HCT116 (cell line): Measurements from ENCODE around the gene TRIP10. TPM values are rescaled to one million over a fixed set of nuclear protein-coding genes. Genes with fewer than 3 reads are reported as not detected.

ENCODE experiments used
- ATAC-seq: fragments of 200-7000 bp; cut with Tn5 transposase; 2 replicates; pipeline ENCODE4 v1.9.1; 2020; ENCODE audit warnings: mild to moderate bottlenecking, moderate library complexity
- Bru-seq: library from RNA; stranded (reverse); fragments of 400-500 nt; gene quantifications from one replicate; lab custom pipeline; 2021; lab: Mats Ljungman, UMichigan
- BruChase-seq, 2 experiments: library from RNA; stranded (reverse); fragments of 400-500 nt; gene quantifications; one replicate each; lab custom pipeline; 2021; lab: Mats Ljungman, UMichigan
- BruUV-seq: library from RNA; stranded (reverse); fragments of 400-500 nt; replicated peaks from 2 replicates; lab custom pipeline; 2021; lab: Mats Ljungman, UMichigan
- CTCF ChIA-PET: fragments of 300-600 bp; sonication (Branson Sonifier 250); formaldehyde crosslinking; loops from one replicate; lab custom pipeline; 2021; ENCODE audit warnings: antibody characterized with exemption; lab: Charles Lee
- POLR2A ChIA-PET: fragments of 300-600, 350-600 bp; sonication (Branson Sonifier 250); formaldehyde crosslinking; loops from one replicate; lab custom pipeline; 2021; ENCODE audit warnings: antibody characterized with exemption; lab: Charles Lee
- RAD21 ChIA-PET, 2 experiments: fragments of 300-600 bp; sonication (Branson Sonifier 250); formaldehyde crosslinking; loops; one replicate each; lab custom pipeline; 2023; ENCODE audit warnings: low total read pairs in 2 of 2; ENCODE audit not compliant: uncharacterized antibody in 2 of 2, unreplicated experiment in 2 of 2, low non-redundant PET in 1 of 2; lab: Charles Lee
- DNase-seq: peaks from one replicate; pipeline ENCODE4 v3.0.0-alpha.2; 2010; ENCODE audit warnings: low read depth, low spot score
- H2AFZ ChIP-seq: fragments of 200-600 bp; shearing (Covaris generic), sonication (generic); 2 replicates; pipeline ENCODE4 v1.6.1; 2017; ENCODE audit warnings: low read depth, mixed run types, mixed read lengths, antibody characterized with exemption, low read length; ENCODE audit not compliant: poor library complexity, severe bottlenecking
- H3K27ac ChIP-seq: 2 replicates; pipeline ENCODE4 v1.5.1; 2012; ENCODE audit warnings: low read depth, low read length
- H3K27me3 ChIP-seq: fragments of 200-600 bp; sonication (generic); 2 replicates; pipeline ENCODE4 v1.6.1; 2016; ENCODE audit warnings: mixed run types, low read length, mixed read lengths; ENCODE audit not compliant: insufficient read depth
- H3K36me3 ChIP-seq, 2 experiments: fragments of 200-500 bp in 1 of 2; fragments of 200-600 bp in 1 of 2; sonication (Bioruptor generic) in 1 of 2; sonication (generic) in 1 of 2; 2 replicates each; pipeline versions ENCODE4 v1.5.1 to v1.6.1; 2014 to 2016; ENCODE audit warnings: low read length in 2 of 2, inconsistent platforms in 1 of 2, mixed read lengths in 1 of 2, mixed run types in 1 of 2; ENCODE audit not compliant: insufficient read depth in 2 of 2, control insufficient read depth in 1 of 2
- H3K4me1 ChIP-seq, 2 experiments: fragments of 200-600 bp in 1 of 2; sonication (generic) in 1 of 2; 2 replicates each; pipeline versions ENCODE4 v1.5.1 to v1.6.1; 2012 to 2017; ENCODE audit warnings: low read length in 2 of 2, inconsistent platforms in 1 of 2, mild to moderate bottlenecking in 1 of 2, mixed read lengths in 1 of 2, mixed run types in 1 of 2, moderate library complexity in 1 of 2; ENCODE audit not compliant: insufficient read depth in 2 of 2, control insufficient read depth in 1 of 2
- H3K4me2 ChIP-seq: fragments of 200-600 bp; sonication (generic); 2 replicates; pipeline ENCODE4 v1.6.1; 2017; ENCODE audit warnings: mixed run types, low read length, mixed read lengths
- H3K4me3 ChIP-seq, 2 experiments: fragments of 200-600 bp in 1 of 2; sonication (generic) in 1 of 2; replicated peaks in 1 of 2; 2 replicates each; pipeline ENCODE4 v1.5.1; 2011 to 2016; ENCODE audit warnings: low read length in 2 of 2, control low read depth in 1 of 2, low read depth in 1 of 2, mild to moderate bottlenecking in 1 of 2, mixed read lengths in 1 of 2, mixed run types in 1 of 2
- H3K79me2 ChIP-seq: fragments of 200-600 bp; sonication (generic); 2 replicates; pipeline ENCODE4 v1.6.1; 2017; ENCODE audit warnings: mild to moderate bottlenecking, mixed run types, low read length, moderate library complexity, mixed read lengths; ENCODE audit not compliant: insufficient read depth
- H3K9ac ChIP-seq: fragments of 200-600 bp; sonication (generic); 2 replicates; pipeline ENCODE4 v1.6.1; 2016; ENCODE audit warnings: low read length, mixed read lengths
- H3K9me2 ChIP-seq: fragments of 200-600 bp; sonication (generic), shearing (Covaris generic); 2 replicates; pipeline ENCODE4 v1.6.1; 2017; ENCODE audit warnings: mixed run types, mild to moderate bottlenecking, moderate library complexity; ENCODE audit not compliant: insufficient read depth
- H3K9me3 ChIP-seq, 2 experiments: fragments of 200-500 bp in 1 of 2; fragments of 200-600 bp in 1 of 2; sonication (Bioruptor generic) in 1 of 2; sonication (generic) in 1 of 2; 2 replicates each; pipeline ENCODE4 v1.6.1; 2014 to 2017; ENCODE audit warnings: low read length in 2 of 2, mixed read lengths in 2 of 2, inconsistent platforms in 1 of 2, low read depth in 1 of 2, mild to moderate bottlenecking in 1 of 2, mixed run types in 1 of 2, moderate library complexity in 1 of 2; ENCODE audit not compliant: control insufficient read depth in 1 of 2, insufficient read depth in 1 of 2
- H4K20me1 ChIP-seq: fragments of 200-600 bp; sonication (generic), shearing (Covaris generic); 2 replicates; pipeline ENCODE4 v1.6.1; 2017; ENCODE audit warnings: mixed run types, mild to moderate bottlenecking, moderate library complexity; ENCODE audit not compliant: insufficient read depth
- EGR1 ChIP-seq: IDR thresholded peaks from 2 replicates; pipeline ENCODE4 v1.6.1; 2012; ENCODE audit warnings: low read depth
- FOSL1 ChIP-seq: IDR thresholded peaks from 2 replicates; pipeline ENCODE4 v1.6.1; 2012; ENCODE audit warnings: low read depth
- POLR2AphosphoS5 ChIP-seq: IDR thresholded peaks from 2 replicates; pipeline ENCODE4 v1.6.1; 2011; ENCODE audit warnings: mild to moderate bottlenecking, low read depth, low read length, moderate library complexity
- intact Hi-C: fragments of 100-400 bp; cut with micrococcal nuclease; formaldehyde crosslinking; loops from 2 replicates; pipeline ENCODE4 v1.10.0; 2022
- long read RNA-seq: library from polyadenylated mRNA; unstranded; transcript quantifications from one replicate; pipeline ENCODE4 v2.0.0, GENCODE V29; 2021; ENCODE audit not compliant: unreplicated experiment
- polyA plus RNA-seq: library from polyadenylated mRNA; unstranded; fragments of >200 nt; gene quantifications from 2 replicates; pipeline ENCODE4 v1.2.1, GENCODE V29; 2012; ENCODE audit warnings: missing spikeins
- total RNA-seq: library from RNA; stranded (reverse); gene quantifications from one replicate; pipeline ENCODE4 v1.2.1, GENCODE V29; 2021; ENCODE audit not compliant: unreplicated experiment
- TF ChIP-seq, protein P1 (sequence below): IDR thresholded peaks from 2 replicates; pipeline ENCODE4 v1.6.1; 2012

Gene TRIP10, protein sequence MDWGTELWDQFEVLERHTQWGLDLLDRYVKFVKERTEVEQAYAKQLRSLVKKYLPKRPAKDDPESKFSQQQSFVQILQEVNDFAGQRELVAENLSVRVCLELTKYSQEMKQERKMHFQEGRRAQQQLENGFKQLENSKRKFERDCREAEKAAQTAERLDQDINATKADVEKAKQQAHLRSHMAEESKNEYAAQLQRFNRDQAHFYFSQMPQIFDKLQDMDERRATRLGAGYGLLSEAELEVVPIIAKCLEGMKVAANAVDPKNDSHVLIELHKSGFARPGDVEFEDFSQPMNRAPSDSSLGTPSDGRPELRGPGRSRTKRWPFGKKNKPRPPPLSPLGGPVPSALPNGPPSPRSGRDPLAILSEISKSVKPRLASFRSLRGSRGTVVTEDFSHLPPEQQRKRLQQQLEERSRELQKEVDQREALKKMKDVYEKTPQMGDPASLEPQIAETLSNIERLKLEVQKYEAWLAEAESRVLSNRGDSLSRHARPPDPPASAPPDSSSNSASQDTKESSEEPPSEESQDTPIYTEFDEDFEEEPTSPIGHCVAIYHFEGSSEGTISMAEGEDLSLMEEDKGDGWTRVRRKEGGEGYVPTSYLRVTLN
- total RNA-seq (111 TPM), Bru-seq, nascent RNA (percentile 77 among the genes with signal in this experiment), BruChase-seq, experiment 1, labeled RNA remaining after a 6-hour chase (percentile 89 among the genes with signal in this experiment), BruChase-seq, experiment 2, labeled RNA remaining after a 2-hour chase (percentile 88 among the genes with signal in this experiment)
- polyA plus RNA-seq, result 109 and 120 TPM in 2 replicates
- long read RNA-seq, transcript TRIP10-201 (15 exons, 2,153 nt), result minor isoform, 13 of 260 reads
- long read RNA-seq, transcript TRIP10-202 (14 exons, 2,035 nt), result major isoform, 186 of 260 reads
- long read RNA-seq, partial matches to known transcripts, result 23 of 260 reads
- long read RNA-seq, other reads (novel, unspliced or antisense), result 31 of 260 reads

DNA sequence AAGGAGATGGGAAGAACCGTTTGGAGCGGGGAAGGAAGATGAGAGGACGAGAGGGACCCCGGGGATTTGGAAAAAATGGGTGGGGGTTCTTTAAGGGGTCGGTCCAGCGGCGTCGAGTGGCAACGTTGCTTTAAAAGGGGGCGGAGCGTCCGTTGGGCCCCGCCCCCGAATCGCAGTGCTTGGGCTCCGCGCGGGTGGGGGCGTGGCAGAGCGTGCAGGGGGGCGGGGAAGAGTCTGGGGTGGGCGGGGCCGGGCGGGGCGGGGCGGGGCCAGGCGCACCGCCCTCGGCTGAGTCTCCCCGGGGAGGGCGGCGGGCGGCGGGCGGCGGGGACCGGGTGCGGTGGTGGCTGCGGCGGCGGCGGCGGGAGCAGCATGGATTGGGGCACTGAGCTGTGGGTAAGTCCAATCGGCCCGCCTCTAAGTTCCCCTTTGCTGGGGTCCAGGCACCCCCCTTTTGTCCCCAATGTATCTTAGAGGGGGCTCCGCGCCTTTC, at the start of gene TRIP10:
Gene TRIP10, plus strand, starts transcription at position 291 of the 493 bp plus-strand sequence. Its CDS starts 82 bp downstream, at position 373.
- no TSS peak for BruUV-seq
- no peaks in the 10 kb centered on the region for H3K9me2 ChIP-seq
- ChIA-PET CTCF (interaction anchor here (1.4 to 3.9 kb wide), 2 partner anchors 29 to 123 kb away, joined by 6 to 91 read pairs; no protein-coding TSS in a partner anchor), RAD21 (interaction anchor here in 1 of 2 experiments (2.3 kb wide), 1 partner anchor 124 kb away, joined by 16 read pairs; no protein-coding TSS in a partner anchor), POLR2A (interaction anchor here (1.8 kb wide), 1 partner anchor 89 kb away, joined by 5 read pairs; no protein-coding TSS in a partner anchor)
- H2AFZ ChIP-seq, result peak within 1 kb of the TSS; percentile 37
- intact Hi-C loops, result loop anchor here (1.0 to 5.0 kb wide), 3 partner anchors 28 to 367 kb away; partner anchors contain the start of genes ALKBH7 and SH2D3A
- H4K20me1 ChIP-seq, result no peaks in the 10 kb centered on the region
- H3K36me3 ChIP-seq, result peaks cover 9 to 15% of the 10 kb centered on the region in 2 experiments; a peak in 3 of 4 replicates
- DNase-seq, result no peak
- H3K4me1 ChIP-seq, result peaks cover 50 to 64% of the 10 kb centered on the region in 2 experiments
- peak within 1 kb of the TSS; percentile 95 to 99 for H3K4me3 ChIP-seq
- no peaks in the 10 kb centered on the region for H3K27me3 ChIP-seq
- peak; percentile 2 for ATAC-seq
- no peaks in the 10 kb centered on the region for H3K9me3 ChIP-seq
- H3K27ac ChIP-seq, result peak within 1 kb of the TSS; percentile 90
- H3K9ac ChIP-seq, result peak within 1 kb of the TSS; percentile 99
- TF ChIP-seq EGR1 (no peak), FOSL1 (no peak), POLR2AphosphoS5 (peak; percentile 57)
- TF ChIP-seq, protein P1, sequence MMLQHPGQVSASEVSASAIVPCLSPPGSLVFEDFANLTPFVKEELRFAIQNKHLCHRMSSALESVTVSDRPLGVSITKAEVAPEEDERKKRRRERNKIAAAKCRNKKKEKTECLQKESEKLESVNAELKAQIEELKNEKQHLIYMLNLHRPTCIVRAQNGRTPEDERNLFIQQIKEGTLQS, result no peak
- H3K4me2 ChIP-seq, result peak within 1 kb of the TSS; percentile 98
- H3K79me2 ChIP-seq, result peaks cover 62% of the 10 kb centered on the region
